GM19099 (cell line): ENCODE results near the gene AGMO.

Experiments used
- POLR2A ChIP-seq: IDR thresholded peaks from 3 replicates; pipeline ENCODE4 v1.6.1; 2011; ENCODE audit warnings: low read depth; ENCODE audit not compliant: insufficient read length; ENCODE audit errors: extremely low read depth

Gene AGMO

GRCh38 chr7:15411019-15411418 is 150.8 kb downstream of the AGMO start:
- no peak for TF ChIP-seq POLR2A

GRCh38 chr7:15407910-15408309 is 153.9 kb downstream of the AGMO start:
- no peak for TF ChIP-seq POLR2A

- no peak for TF ChIP-seq POLR2A
These were observed 158.1 kb downstream of the AGMO start for GRCh38 chr7:15403751-15404150.

- no peak for TF ChIP-seq POLR2A
These were observed 158.5 kb downstream of the AGMO start for GRCh38 chr7:15403315-15403714.

- no peak for TF ChIP-seq POLR2A
These were observed 159.2 kb downstream of the AGMO start for GRCh38 chr7:15402436-15403136.

GRCh38 chr7:15400440-15400839 is 161.4 kb downstream of the AGMO start:
- no peak for TF ChIP-seq POLR2A

- no peak for TF ChIP-seq POLR2A
These were observed 162.4 kb downstream of the AGMO start for GRCh38 chr7:15399441-15399840.

- no peak for TF ChIP-seq POLR2A
These were observed 163.7 kb downstream of the AGMO start for GRCh38 chr7:15397922-15398760.

- TF ChIP-seq POLR2A = no peak
These were observed 164.7 kb downstream of the AGMO start for GRCh38 chr7:15397159-15397550.

GRCh38 chr7:15396210-15397158 is 165.3 kb downstream of the AGMO start:
- TF ChIP-seq POLR2A = no peak

GRCh38 chr7:15389073-15389472 is 172.7 kb downstream of the AGMO start:
- no peak for TF ChIP-seq POLR2A

- no peak for TF ChIP-seq POLR2A
These were observed 183.2 kb downstream of the AGMO start for GRCh38 chr7:15378494-15379145.

- TF ChIP-seq POLR2A = no peak
These were observed 185.2 kb downstream of the AGMO start for GRCh38 chr7:15376600-15376999.

- TF ChIP-seq POLR2A = no peak
These were observed 191.4 kb downstream of the AGMO start for GRCh38 chr7:15370441-15370840.

GRCh38 chr7:15368653-15369052 is 193.2 kb downstream of the AGMO start:
- no peak for TF ChIP-seq POLR2A

- no peak for TF ChIP-seq POLR2A
These were observed 193.9 kb downstream of the AGMO start for GRCh38 chr7:15367897-15368296.
